Lung (tissue), 12 donors: Measurements from ENCODE around the gene NPAS3. TPM values are rescaled to one million over a fixed set of nuclear protein-coding genes. Genes with fewer than 3 reads are reported as not detected.

Source experiments
- ATAC-seq: fragments of 200-7000 bp; cut with Tn5 transposase; one replicate; pipeline ENCODE4 v1.9.1; 2020; ENCODE audit warnings: moderate number of reproducible peaks; ENCODE audit not compliant: insufficient read depth, low FRiP score
- DNase-seq, 3 donors: peaks; one replicate each; pipeline ENCODE4 v3.0.0-alpha.2; 2013 to 2017
- H3K27ac ChIP-seq, 2 donors: one replicate each; pipeline ENCODE4 v1.5.1; 2013; ENCODE audit warnings: mild to moderate bottlenecking in 2 of 2, moderate library complexity in 2 of 2, control low read depth in 1 of 2, inconsistent platforms in 1 of 2, low read depth in 1 of 2, low read length in 1 of 2
- H3K27me3 ChIP-seq, 3 donors: one replicate each; pipeline ENCODE4 v1.5.1; 2013; ENCODE audit warnings: low read length in 2 of 3; ENCODE audit not compliant: control insufficient read depth in 3 of 3, insufficient read depth in 3 of 3
- H3K36me3 ChIP-seq, 4 donors: one replicate each; pipeline ENCODE4 v1.5.1; 2013; ENCODE audit warnings: low read length in 4 of 4, mild to moderate bottlenecking in 1 of 4, moderate library complexity in 1 of 4; ENCODE audit not compliant: control insufficient read depth in 4 of 4, insufficient read depth in 4 of 4
- H3K4me1 ChIP-seq, 5 donors: one replicate each; pipeline ENCODE4 v1.5.1; 2013; ENCODE audit warnings: low read length in 5 of 5, mild to moderate bottlenecking in 2 of 5, moderate library complexity in 1 of 5; ENCODE audit not compliant: control insufficient read depth in 5 of 5, insufficient read depth in 5 of 5
- H3K4me3 ChIP-seq: one replicate; pipeline ENCODE4 v1.5.1; 2013; ENCODE audit warnings: mild to moderate bottlenecking, control low read depth, moderate library complexity
- H3K9ac ChIP-seq, 2 donors: one replicate each; pipeline ENCODE4 v1.5.1; 2013; ENCODE audit warnings: low read length in 2 of 2, control low read depth in 1 of 2; ENCODE audit not compliant: insufficient read depth in 1 of 2
- H3K9me3 ChIP-seq, 4 donors: one replicate each; pipeline ENCODE4 v1.5.1; 2013; ENCODE audit warnings: low read length in 3 of 4, mild to moderate bottlenecking in 1 of 4, moderate library complexity in 1 of 4; ENCODE audit not compliant: control insufficient read depth in 4 of 4, insufficient read depth in 3 of 4
- CTCF ChIP-seq: IDR thresholded peaks from 2 replicates; pipeline ENCODE4 v1.5.1; 2012; ENCODE audit warnings: mild to moderate bottlenecking; ENCODE audit errors: control extremely low read depth, extremely low read depth
- WGBS, 2 donors: extraction: QIAGEN DNeasy Blood & Tissue Kit; methylation state at CpG; one replicate each; pipeline ENCODE4 v1.1.7; 2013; 5-methylcytosine and 5-hydroxymethylcytosine counted together
- polyA plus RNA-seq, 2 donors: library from polyadenylated mRNA; stranded (reverse); fragments of 200-250 nt; gene quantifications; one replicate each; pipeline ENCODE4 v1.2.1, GENCODE V29; 2013
- total RNA-seq, 2 donors: library from RNA; depleted of rRNA in 1 of 2; stranded (reverse); fragments of >200 nt in 1 of 2; gene quantifications; one replicate each; pipeline ENCODE4 v1.2.1, GENCODE V29; 2014 to 2021
- donor health status: control.
- donor health status: control.
- donor health status: Bipolar disorder and iron deficiency.
- donor health status: healthy.
- donor health status: DM: yes; HTN: yes; CAD: no.

Gene NPAS3
- total and polyA plus RNA-seq, 4 donors: 0.13 to 0.48 (median 0.33) TPM

DNA sequence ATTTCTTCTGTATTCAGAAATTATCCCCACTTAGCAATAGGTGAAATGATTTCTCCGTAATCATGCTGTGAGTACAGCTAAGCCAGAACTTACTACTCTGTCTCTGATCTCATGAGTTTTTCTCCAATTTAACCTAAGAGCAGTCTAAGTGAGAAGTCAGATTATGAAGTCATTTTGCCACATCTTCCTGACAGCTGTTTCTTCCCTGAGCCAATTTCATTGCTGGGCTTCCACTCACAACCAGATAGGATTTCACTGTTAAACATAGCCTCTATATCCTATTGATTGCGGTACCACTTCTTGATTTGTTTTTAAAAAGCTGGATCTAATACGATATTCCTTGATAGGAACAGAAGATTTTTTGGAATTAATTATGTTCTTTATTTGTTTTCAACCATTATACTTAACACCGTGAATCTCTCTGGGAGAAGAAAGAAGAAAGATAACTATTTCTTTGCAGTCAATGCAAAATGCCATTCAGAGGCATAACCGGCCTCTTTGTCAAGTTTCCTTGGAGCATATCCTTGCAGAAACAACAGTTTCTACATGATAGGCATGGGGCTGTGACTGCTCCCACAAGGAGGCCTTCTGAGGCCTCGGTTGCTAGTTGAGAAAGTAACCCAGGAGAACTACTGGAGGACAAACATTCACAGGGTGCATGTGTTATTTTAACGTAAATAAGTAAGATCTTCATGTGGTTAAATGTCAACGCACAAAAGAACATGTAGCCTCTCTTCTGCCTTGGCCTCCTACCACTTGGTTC is 212.2 kb downstream of the NPAS3 start:
- H3K27ac ChIP-seq: no peak overlapping the region
- TF ChIP-seq CTCF: no peak
- no peaks in the 10 kb centered on the region for H3K36me3 ChIP-seq
- no peak for ATAC-seq
- H3K27me3 ChIP-seq: no peaks in the 10 kb centered on the region
- WGBS, 2 donors: 91 to 94% methylated on average over 8 of the region's 8 CpGs
- no peaks in the 10 kb centered on the region for H3K4me1 ChIP-seq
- no peak for DNase-seq
- H3K4me3 ChIP-seq: no peak overlapping the region
- no peak overlapping the region for H3K9ac ChIP-seq
- H3K9me3 ChIP-seq: no peaks in the 10 kb centered on the region

DNA sequence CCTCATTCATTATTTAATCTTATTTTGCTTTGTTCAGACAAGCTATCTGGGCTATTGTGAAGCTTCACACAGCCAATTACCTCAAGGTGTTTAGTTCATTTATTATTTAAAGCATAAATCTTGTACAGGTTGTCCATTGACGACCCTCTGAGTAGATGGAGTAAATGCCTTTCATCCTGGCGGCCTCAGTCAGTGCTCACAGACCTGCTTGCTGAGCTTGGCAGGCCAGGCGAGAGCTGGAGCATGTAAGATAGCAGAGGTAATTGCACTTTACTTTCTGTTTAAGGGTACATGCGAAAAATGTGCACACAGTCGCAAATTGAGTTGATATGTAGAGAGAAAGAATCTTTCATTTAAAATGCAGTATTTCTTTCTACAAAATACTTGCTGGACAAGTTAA is 224.4 kb downstream of the NPAS3 start:
- Histone ChIP-seq H3K27me3 (peaks cover 0 to 2% (median 0%) of the 10 kb centered on the region in 3 donors), H3K4me1 (no peaks in the 10 kb centered on the region), H3K9ac (no peak overlapping the region), H3K9me3 (no peaks in the 10 kb centered on the region), H3K36me3 (no peaks in the 10 kb centered on the region), H3K27ac (no peak overlapping the region), H3K4me3 (no peak overlapping the region)
- no peak for TF ChIP-seq CTCF
- DNase-seq: no peak
- 87 to 93% methylated on average over 5 of the region's 5 CpGs for WGBS, 2 donors
- ATAC-seq: no peak

- Histone ChIP-seq H3K9ac (no peak overlapping the region), H3K4me1 (no peaks in the 10 kb centered on the region), H3K36me3 (no peaks in the 10 kb centered on the region), H3K4me3 (no peak overlapping the region), H3K9me3 (no peaks in the 10 kb centered on the region), H3K27ac (no peak overlapping the region), H3K27me3 (peaks cover 0 to 2% (median 0%) of the 10 kb centered on the region in 3 donors)
- no peak for TF ChIP-seq CTCF
- 93 to 98% methylated on average over 2 of the region's 2 CpGs for WGBS, 2 donors
- ATAC-seq (no peak), DNase-seq (no peak)
Observed at GRCh38 chr14:33163600-33163999, 224.9 kb downstream of the NPAS3 start.
